ENCODE results near the gene SOCS1. TPM values are rescaled to one million over a fixed set of nuclear protein-coding genes. Genes with fewer than 3 reads are reported as not detected.
"Not testable (repeated sequence)": the region's sequence is repeated elsewhere in the genome, so short reads cannot be mapped to it uniquely, and the experiment has no call there.

SOCS1 gene
- total RNA-seq, 1 donor from 2014 or later: 3.8 TPM

DNA sequence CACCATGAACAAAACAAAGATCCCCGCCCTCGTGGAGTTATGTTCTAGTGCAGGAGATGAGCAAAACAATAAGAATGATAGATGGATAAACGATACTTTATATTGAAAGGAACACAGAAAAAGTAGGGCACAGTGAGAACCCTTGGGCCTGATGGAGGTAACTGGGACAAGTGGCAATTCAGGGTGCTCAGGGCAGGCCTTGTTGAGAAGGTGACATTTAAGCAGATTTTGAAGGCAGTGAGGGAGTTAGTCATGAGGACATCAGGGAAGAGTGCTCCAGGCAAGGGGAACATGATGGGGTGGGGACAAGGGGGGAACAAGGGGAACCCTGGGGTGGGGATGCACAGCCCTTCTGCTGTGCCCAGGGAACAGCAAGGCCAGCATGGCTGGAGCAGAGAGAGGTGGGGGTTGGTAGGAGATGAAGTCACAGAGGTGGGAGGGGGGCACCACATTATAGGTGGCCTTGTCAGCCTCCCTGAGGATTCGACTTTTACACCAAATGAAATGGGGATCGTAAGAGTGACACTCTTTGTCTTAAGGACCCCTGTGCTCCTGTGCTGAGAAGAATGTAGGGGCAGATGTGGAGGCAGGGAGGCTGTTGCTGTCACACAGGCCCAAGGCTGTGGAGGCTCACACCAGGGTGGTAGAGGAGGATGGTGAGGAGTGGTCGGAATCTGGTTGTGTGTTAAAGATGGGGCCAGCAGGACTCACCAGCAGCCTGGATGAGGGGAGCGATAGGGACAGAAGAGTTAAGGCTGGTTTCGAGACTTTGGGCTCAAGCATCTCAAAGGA lies 34.3 kb upstream of the SOCS1 start:
- no peak for ATAC-seq
- intact Hi-C loops (cut with micrococcal nuclease): no loop called here
- no peak for DNase-seq

DNA sequence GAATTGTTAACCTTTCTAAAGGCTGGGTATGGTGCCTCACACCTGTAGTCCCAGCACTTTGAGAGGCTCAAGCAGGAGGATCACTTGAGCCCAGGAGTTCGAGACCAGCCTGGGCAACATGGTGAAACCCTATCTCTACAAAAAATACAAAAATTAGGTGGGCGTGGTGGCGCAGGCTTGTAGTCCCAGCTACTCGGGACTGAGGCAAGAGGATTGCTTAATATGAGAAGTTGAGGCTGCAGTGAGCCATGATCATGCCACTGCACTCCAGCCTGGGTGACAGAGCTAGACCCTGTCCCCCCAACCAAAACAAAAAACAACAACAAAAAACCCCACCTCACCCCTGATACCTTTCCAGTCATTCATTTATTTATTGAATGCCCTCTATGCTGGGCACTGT lies 33.7 kb upstream of the SOCS1 start:
- intact Hi-C loops (cut with micrococcal nuclease); DNase-seq; ATAC-seq: not testable (repeated sequence)

DNA sequence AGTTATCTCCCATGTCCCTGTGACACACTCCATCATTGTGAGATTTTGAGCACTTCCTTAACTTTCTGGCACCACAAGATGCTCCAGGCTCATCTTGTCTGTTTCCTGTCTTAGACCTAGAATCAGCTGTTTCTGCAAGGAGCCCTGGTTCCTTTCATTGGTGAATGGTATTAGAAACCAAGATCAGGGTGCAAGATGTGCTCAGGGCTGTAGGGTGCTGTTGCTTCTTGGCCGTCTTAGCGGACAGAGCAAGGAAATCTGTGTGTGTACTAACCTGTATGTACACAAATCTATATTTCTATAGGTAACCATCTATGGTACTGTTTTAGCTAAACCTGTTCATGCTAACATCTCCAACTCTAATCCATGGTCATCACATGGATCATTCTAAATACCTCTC lies 33.2 kb upstream of the SOCS1 start:
- ATAC-seq: no peak
- no peak for DNase-seq
- intact Hi-C loops (cut with micrococcal nuclease): no loop called here

DNA sequence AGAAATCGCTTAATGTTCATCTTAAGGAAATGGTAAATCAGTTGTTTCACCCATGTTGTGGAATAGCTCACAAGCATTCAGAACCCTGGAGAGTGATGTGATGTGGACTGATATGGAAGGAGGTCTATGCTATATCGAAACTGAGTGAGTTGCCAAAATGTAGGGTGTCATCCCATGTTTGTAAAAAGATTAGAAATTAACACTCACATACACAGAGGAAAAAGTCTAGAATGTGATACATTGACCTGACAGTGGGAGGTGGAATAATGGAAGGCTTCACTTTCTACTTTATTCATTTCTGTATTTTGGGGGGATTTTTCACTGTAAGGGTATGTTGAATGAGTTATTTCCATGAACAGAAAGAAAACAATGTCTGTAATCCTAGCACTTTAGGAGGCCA lies 29.8 kb upstream of the SOCS1 start:
- intact Hi-C loops (cut with micrococcal nuclease): no loop called here
- ATAC-seq: no peak
- no peak for DNase-seq

DNA sequence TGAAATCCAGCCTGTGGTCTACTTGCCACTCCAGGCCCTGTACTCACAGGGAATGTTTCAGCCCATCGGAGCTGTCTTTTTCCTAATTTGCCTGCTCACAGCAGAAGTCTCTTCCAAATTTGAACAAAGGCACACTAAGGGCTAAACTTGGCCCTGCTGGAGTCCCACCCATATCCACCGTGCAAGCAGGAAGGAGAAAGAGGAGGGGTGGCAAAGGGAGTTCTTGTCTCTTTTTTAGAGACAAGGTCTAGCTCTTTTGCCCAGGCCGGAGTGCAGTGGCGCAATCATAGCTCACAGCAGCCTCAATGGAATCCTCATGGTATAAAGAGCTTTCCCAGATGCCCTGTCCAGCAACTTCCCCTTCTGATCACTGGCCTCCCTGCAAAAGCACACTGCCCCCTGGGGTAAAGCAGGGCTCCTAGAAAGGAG lies 27.8 kb upstream of the SOCS1 start:
- intact Hi-C loops (cut with micrococcal nuclease): no loop called here
- ATAC-seq: no peak

DNA sequence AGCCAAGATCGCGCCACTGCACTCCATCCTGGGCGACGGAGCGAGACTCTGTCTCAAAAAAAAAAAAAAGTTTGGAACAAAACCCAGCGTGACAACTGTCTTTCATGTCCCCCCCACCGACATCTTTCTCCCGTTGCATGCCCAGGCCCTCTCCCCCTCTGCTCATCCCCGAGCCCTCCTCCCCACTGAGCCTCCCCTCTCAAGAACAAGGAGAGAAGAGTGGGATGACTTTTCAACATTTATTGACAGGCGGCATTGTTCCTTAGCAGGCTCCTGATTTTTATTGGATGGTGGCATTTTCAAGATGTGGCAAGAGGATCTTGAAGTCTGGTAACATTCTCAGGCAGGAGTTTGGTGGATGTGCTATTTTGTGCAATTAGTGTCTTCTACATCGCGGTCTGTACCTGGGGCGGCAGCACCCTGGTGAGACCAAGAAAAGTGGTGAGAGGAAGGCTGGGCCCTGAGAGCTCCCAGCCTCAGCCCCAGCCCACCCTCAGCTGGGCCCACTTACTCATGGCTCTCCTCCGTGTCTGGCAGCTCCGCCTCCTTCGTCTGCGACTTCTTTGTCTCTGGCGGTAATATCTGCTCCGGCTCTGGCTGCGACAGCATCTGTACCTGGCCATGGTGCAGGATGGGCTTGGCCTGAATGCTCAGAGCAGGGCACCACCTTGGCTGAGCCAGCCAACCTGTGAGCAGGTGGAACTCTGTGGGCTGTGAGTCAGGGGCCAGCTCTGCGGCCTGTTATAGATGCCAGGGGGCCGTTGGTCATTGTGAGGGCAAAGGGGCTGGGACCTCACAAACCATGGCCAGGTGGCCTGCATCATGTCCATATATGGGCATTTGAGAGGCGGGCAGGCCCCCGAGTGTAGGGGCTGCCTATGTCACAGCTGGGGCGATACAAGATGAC lies 24.9 kb upstream of the SOCS1 start, which contains the start of gene PRM1:
TSS of gene PRM1 (minus strand) at position 715 of the 907 bp plus-strand sequence. CDS start at position 623, 92 bp downstream.
- ATAC-seq (no peak), DNase-seq (no peak)
- intact Hi-C loops (cut with micrococcal nuclease): no loop called here

More for the DNA sequence above, 27.8 kb upstream of the SOCS1 start:
- DNase-seq: no peak

DNA sequence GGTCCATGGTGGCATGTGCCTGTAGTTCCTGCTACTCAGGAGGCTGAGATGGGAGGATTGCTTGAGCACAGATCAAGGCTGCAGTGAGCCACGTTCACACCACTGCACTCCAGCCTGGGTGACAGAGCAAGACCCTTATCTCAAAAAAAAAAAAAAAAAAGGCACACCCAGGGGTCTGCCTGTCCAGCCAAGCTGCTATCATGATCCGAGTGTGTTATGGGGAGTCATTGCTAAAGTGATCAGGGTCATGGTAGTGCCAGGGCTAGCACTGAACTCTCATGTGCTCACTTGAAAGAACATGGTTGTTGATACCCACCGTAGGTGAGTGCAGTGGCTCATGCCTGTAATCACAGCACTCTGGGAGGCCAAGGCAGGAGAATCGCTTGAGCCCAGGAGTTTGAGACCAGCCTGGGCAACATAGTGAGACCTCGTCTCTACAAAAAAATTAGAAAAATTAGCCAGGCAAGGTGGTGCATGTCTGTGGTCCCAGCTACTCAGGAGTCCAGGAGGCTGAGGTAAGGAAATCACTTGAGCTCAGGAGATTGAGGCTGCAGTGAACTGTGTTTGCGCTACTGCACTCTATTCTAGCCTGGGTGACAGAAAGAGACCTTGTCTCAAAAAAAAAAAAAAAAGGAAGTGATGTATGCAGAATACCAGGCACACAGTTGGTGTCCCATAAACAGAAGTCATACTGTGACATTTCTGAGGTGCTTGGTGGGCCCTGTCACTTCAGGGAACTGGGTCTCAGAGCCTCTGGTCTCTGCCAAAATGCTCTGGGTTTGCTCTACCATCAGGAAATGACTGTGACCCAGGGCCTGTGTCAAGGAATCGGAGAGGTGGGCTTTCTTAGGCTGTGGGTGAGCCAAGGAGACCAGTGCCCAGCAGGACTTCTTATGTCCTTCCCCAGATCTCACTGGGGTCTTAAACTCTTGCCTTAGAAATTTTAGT lies 23.0 kb upstream of the SOCS1 start:
- intact Hi-C loops (cut with micrococcal nuclease): no loop called here
- ATAC-seq (no peak), DNase-seq (no peak)

DNA sequence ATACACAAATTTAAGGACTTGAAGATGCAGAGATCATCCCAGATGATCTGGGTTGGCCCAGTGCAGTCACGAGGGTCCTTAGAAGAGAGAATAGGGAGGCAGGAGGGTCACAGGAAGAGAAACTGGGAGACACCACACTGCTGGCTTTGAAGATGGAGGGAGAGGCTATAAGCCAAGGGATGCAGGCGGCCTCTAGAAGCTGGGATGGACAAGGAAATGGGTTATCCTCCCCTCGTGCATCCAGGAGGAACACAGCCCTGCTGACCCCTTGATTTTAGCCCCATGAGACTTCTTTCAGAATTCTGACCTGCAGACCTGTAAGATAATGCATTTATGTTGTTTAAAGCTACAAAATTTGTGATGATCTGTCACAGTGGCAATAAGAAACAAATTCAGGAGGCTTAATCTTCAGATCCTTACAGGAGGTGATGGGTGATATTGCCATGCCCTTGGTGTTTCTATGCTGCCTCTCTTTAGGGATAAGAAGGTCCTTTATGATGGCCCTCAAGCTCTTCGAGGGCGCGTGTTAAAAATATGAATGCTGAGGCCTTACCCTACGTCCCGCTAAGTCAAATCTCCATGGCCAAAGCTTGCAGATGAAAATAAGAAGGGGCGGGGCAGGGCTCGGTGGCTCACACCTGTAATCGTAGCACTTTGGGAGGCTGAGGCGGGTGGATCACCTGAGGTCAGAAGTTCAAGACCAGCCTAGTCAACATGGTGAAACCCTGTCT lies 21.8 kb upstream of the SOCS1 start:
- intact Hi-C loops (cut with micrococcal nuclease): no loop called here

DNA sequence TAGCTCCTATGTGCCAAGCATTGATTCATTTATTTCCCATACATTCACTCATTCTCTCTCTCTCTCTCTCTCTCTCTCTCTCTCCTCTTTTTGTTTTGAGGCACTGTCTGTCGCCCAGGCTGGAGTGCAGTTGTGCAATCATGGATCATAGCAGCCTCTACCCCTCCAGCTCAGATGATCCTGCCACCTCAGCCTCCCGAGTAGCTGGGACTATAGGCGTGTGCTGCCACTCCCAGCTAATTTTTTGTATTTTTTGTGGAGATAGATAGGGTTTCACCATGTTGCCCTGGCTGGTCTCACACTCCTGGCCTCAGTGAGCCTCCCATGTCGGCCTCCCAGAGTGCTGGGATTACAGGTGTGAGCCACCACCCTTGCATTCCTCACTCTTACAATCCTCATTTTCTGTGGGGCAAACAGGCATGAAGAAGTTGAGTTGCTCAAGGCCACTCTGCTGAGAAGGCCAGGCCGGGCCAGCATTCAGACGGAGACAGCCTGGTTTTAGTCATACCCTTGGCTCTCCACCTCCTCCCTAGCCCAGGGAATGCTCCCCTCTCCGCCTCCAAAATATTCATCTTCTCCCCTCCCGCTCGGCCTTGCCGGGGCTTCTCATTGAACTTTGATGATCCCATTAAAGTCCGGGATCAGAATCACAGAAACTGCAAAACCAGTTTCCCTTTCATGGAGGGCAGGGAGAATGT lies 21.0 kb upstream of the SOCS1 start:
- ATAC-seq (no peak), DNase-seq (no peak)
- intact Hi-C loops (cut with micrococcal nuclease): no loop called here

More for the DNA sequence above, 21.8 kb upstream of the SOCS1 start:
- DNase-seq (no peak), ATAC-seq (no peak)

DNA sequence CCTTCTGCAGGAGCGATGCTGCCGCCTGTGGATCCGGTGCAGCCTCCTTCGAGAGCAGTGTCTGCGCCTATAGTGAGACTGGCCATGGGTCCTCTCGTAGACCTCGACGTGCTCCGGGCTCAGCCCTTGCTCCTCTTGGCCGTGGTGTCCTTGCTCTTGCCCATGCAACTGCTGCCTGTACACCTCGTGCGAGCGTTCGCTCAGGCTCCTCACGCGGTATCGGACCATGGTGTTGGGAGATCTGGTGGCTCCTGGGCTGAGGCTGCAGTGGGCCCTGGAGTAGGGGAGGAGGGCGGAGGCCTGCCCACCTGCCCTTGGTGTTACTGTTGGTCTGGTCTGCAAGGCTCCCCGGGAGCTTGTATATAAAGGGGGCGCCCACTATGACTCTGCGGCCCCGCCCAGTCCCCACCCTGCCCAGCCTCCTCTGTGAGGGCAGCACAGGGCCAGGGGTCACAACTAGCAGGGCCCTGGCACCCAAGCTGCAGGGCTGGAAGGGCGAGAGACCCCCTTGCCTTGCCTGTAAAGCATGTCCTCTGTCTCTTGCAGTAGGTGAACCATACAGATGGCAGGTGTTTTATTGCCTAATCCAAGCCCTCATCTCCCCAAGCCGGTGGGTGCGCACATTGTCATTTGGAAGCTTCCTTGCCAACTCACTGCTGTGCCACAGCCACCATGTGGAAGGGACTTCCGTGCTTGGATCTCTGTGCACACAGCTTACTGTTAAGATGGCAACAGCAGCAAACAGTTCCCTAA lies 20.3 kb upstream of the SOCS1 start, which contains the start of gene PRM2:
TSS of gene PRM2 (minus strand) at position 338 of the 753 bp plus-strand sequence. CDS start at position 228, 110 bp downstream.
- intact Hi-C loops (cut with micrococcal nuclease): no loop called here
- DNase-seq (no peak), ATAC-seq (no peak)

DNA sequence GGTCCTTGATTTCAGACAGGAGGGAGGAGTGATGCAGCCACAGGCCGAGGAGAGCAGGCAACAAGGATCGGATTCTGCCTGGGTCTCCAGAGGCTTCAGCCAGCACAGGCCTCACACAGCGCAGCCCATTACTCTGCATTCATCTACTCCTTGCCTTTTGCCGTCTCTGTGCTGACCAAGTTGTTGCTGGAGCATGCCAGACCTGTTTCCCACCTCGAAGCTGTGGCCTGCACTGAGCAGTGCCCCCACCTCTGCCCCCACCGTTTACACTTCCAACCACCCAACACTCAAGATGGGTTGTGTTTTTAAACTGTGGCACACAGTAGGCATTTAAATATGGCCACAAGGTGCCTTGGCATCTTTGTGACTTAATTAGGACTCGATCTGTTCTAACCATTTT lies 19.0 kb upstream of the SOCS1 start:
- DNase-seq: no peak
- ATAC-seq: no peak
- intact Hi-C loops (cut with micrococcal nuclease): no loop called here

DNA sequence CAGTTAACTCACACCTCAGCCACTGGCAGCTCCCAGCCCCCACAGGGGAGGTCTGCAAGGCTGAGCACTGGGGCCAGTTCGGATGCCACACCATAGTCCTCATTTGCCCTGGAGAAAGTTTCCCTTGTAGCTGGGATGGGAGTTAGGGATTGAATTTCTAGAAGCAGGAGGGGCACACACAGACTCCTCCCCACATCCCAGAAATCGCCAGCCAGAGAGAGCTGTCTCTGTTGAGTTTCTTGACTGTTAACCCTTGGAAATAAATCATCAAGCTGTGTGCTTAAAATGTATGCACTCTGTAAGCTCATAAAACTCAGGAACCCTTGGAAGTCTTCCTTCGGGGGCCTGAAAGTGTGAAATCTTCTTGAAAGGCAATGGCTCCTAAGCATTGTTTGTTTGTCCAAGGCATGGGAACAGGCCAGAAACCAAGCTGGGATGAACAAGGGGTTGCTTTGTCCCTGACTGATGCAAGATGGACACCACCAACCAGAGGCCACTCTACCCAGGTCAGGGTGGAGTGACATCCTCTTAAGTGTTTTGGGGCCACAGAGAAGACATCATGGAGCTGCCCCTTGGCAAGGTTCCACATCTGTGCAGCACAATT lies 17.8 kb upstream of the SOCS1 start:
- intact Hi-C loops (cut with micrococcal nuclease): no loop called here
- no peak for DNase-seq
- ATAC-seq: no peak

DNA sequence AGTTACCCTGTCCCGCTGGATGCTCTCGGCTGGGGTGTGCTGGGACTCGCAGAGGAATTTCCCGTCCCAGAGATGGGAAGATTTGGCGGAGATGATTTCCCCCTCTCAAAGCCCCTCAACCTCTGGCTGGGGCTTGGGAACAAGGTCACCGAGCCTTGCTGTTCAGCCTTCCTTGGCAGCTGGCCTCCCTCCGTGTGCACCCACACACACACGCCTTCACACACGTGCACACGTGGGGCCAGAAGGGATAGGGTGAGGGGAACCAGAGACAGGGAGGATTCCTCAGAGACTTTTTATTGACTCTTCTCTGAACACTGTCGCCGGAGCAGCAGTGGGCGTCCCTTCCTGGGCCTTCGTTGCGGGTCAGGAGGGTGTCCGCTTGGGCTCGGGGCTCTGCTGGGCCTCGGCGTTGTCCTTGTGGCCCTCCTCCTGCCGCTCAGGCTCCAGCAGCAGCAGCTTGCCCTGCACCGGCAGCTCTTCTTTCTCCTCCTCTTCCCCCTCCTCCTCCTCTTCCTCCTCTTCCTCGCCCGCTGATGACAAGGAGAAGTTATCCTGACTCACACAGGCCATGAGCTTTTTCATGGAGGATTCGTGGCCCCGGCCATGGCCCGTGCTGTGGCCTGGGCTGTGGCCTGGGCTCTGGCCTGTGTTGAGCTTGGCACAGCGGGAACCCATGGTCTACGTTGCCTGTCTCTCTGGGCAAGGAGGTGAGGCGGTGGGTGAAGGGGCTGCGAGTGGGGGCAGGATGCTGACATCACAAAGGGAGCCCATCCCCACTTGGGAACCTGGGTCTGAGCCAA lies 17.1 kb upstream of the SOCS1 start, which contains the start of gene PRM3:
TSS of gene PRM3 (minus strand) at position 709 of the 800 bp plus-strand sequence. CDS start at position 675, 34 bp downstream.
- DNase-seq (no peak), ATAC-seq (no peak)
- intact Hi-C loops (cut with micrococcal nuclease): no loop called here

DNA sequence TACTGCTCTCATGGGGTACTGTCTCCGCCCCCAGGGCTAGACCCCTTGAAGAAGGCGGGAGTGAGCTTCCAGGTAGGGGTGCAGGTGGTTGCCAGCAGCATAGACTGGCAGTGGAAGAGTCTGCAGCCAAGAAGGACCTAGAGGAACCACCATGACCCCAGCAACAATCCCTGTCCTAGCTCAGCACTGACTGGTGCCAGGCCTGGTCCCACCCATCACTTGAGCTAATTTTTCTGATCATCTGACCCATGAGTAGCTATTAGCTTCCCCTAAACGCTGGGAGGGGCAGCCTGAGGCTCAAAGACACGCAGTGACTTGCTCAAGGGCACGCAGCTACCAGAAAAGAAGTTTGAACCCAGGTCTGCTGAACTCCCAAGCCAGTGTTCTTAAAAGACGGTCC lies 16.5 kb upstream of the SOCS1 start:
- intact Hi-C loops (cut with micrococcal nuclease): no loop called here
- no peak for ATAC-seq
- no peak for DNase-seq

DNA sequence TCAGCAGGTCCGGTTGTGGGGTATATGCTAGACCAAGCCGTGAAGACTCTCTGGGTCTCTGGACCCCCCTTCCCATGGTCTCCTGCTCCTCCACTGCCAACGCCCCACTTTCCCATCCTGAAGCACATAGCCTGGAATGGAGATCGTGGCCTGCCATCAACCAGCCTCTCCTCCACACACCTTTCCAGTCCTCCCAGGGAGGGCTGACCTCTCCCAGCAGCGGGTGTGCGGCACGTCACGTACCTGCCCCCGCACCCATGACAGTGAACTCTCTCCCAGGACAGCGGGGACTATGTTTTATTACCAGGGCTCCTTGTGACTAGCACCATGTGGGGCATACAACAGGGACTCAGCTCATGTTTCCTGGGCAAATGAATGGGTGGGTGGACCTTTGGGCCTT lies 15.6 kb upstream of the SOCS1 start:
- intact Hi-C loops (cut with micrococcal nuclease): no loop called here
- no peak for ATAC-seq

More for the DNA sequence above, 15.6 kb upstream of the SOCS1 start:
- DNase-seq: no peak

All from left ventricle myocardium superior (tissue), 1 donor.